Measurements from ENCODE around the gene ATP6V0B. TPM values are rescaled to one million over a fixed set of nuclear protein-coding genes. Genes with fewer than 3 reads are reported as not detected.

Gene ATP6V0B
- total and polyA plus RNA-seq, 3 donors from 2014 or later = 102 to 222 (median 173) TPM

DNA sequence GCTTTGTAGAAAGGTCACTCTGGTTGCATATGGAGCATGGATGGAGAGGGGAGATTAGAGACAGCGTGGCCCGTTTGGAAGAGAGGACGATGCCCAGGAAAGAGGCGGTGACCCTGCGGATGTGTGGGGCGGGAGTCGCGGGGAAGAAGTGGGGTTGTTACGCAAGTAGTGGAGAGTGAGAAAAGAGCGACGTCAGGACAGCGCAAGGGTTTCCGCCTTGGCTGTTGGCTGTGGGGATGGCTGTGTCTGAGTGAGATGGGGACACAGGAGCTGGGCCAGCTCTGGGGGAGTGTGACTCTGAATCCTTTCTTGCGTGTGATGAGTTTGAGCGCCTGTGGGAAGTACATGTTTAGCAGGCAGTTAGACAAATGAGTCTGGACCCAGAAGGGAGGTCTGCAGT is 8.0 kb downstream of the ATP6V0B start:
- no peak overlapping the region for H3K4me3 ChIP-seq
- H3K36me3 ChIP-seq (ENCODE audit: low read depth, missing control alignments) = no peaks in the 10 kb centered on the region
- no peak overlapping the region for H3K27ac ChIP-seq
- H3K4me1 ChIP-seq = peaks cover 19% of the 10 kb centered on the region
- no peaks in the 10 kb centered on the region for H3K27me3 ChIP-seq
- TF ChIP-seq POLR2A (IDR thresholded peaks at IDR 0.05) = no peak
- TF ChIP-seq, protein P1, sequence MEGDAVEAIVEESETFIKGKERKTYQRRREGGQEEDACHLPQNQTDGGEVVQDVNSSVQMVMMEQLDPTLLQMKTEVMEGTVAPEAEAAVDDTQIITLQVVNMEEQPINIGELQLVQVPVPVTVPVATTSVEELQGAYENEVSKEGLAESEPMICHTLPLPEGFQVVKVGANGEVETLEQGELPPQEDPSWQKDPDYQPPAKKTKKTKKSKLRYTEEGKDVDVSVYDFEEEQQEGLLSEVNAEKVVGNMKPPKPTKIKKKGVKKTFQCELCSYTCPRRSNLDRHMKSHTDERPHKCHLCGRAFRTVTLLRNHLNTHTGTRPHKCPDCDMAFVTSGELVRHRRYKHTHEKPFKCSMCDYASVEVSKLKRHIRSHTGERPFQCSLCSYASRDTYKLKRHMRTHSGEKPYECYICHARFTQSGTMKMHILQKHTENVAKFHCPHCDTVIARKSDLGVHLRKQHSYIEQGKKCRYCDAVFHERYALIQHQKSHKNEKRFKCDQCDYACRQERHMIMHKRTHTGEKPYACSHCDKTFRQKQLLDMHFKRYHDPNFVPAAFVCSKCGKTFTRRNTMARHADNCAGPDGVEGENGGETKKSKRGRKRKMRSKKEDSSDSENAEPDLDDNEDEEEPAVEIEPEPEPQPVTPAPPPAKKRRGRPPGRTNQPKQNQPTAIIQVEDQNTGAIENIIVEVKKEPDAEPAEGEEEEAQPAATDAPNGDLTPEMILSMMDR (IDR thresholded peaks at IDR 0.05) = no peak
- no peak for DNase-seq
- intact Hi-C loops (cut with DNase I; ENCODE audit: low total_unique reads) = no loop called here
- WGBS, 2 donors = 86 to 88% methylated on average over 15 of the region's 15 CpGs
- no peaks in the 10 kb centered on the region for H3K9me3 ChIP-seq

GRCh38 chr1:43983253-43983899 is 8.6 kb downstream of the ATP6V0B start:
- Histone ChIP-seq H3K9me3 (no peaks in the 10 kb centered on the region), H3K4me1 (peaks cover 14% of the 10 kb centered on the region), H3K27ac (no peak overlapping the region), H3K36me3 (ENCODE audit: low read depth, missing control alignments) (no peaks in the 10 kb centered on the region), H3K4me3 (no peak overlapping the region), H3K27me3 (no peaks in the 10 kb centered on the region)
- intact Hi-C loops (cut with DNase I; ENCODE audit: low total_unique reads) = no loop called here
- 82 to 86% methylated on average over 12 of the region's 12 CpGs for WGBS, 2 donors
- TF ChIP-seq POLR2A (IDR thresholded peaks at IDR 0.05) = no peak
- TF ChIP-seq, protein P1 (IDR thresholded peaks at IDR 0.05) = no peak
- no peak for DNase-seq

- intact Hi-C loops (cut with DNase I; ENCODE audit: low total_unique reads) = no loop called here
- peaks cover 6% of the 10 kb centered on the region for H3K4me1 ChIP-seq
- H3K27ac ChIP-seq = no peak overlapping the region
- H3K36me3 ChIP-seq (ENCODE audit: low read depth, missing control alignments) = no peaks in the 10 kb centered on the region
- TF ChIP-seq POLR2A (IDR thresholded peaks at IDR 0.05) = no peak
- TF ChIP-seq, protein P1 (IDR thresholded peaks at IDR 0.05) = no peak
- H3K27me3 ChIP-seq = no peaks in the 10 kb centered on the region
- WGBS, 2 donors = 96 to 98% methylated on average over 8 to 16 of the region's 16 CpGs
- H3K4me3 ChIP-seq = no peak overlapping the region
- H3K9me3 ChIP-seq = no peaks in the 10 kb centered on the region
- no peak for DNase-seq
These were observed 10.1 kb downstream of the ATP6V0B start for GRCh38 chr1:43984855-43985254.

DNA sequence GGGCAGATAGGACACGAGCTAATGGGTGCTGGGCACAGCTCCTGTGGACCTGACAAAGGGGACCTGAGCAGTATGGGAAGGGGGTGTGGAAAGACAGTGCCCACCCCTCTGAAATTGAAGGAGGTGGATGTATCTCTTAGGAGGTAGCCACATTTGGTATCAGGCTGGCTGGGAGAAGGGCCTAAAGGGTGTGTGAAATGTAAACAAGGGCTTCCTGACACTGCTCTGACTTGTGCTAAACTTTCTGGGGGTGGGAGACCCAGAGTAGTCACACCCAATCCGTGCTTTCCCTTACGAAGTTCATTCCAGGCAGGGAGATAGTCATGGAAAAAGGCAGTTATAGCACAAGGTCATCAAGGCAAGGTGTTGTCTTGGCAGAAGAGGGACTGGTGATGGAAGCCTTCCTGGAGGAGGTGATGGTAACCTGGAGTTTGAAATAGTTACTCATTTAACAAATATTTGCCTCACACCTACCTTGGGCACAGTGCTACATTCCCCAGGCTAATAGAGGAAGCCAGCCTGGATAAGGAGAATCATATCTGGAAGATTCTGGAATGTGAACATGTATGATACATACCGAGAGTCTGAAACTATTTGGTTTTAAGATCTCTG is 11.3 kb downstream of the ATP6V0B start:
- DNase-seq = no peak
- WGBS, 2 donors = 83 to 91% methylated on average over 4 of the region's 4 CpGs
- no peaks in the 10 kb centered on the region for H3K36me3 ChIP-seq (ENCODE audit: low read depth, missing control alignments)
- no peaks in the 10 kb centered on the region for H3K27me3 ChIP-seq
- no peak overlapping the region for H3K4me3 ChIP-seq
- intact Hi-C loops (cut with DNase I; ENCODE audit: low total_unique reads) = no loop called here
- H3K4me1 ChIP-seq = peaks cover 5% of the 10 kb centered on the region
- TF ChIP-seq, protein P1 (IDR thresholded peaks at IDR 0.05) = no peak
- no peak for TF ChIP-seq POLR2A (IDR thresholded peaks at IDR 0.05)
- no peak overlapping the region for H3K27ac ChIP-seq
- no peaks in the 10 kb centered on the region for H3K9me3 ChIP-seq

DNA sequence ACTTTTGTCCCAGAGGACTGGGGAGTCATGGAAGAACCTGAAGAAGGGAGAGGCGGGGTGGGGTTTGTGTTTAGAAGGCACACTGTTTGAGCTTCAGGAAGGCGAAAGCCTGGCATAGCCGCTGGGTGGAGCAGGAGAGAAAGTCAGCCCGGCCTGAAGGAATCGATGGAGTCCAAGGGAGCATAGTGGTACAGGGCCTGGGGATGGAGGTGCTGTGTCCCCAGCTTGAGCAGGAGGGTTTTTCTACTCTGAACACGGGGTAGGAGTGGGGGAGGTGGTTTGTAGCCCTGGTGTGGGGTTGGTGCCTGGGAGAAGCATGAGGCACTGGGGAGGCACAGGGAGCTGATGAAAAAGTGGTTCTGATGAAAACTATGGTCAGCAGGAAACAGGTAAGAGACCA is 12.0 kb downstream of the ATP6V0B start:
- Histone ChIP-seq H3K4me3 (no peak overlapping the region), H3K4me1 (peaks cover 5% of the 10 kb centered on the region), H3K27ac (no peak overlapping the region), H3K27me3 (no peaks in the 10 kb centered on the region), H3K9me3 (no peaks in the 10 kb centered on the region), H3K36me3 (ENCODE audit: low read depth, missing control alignments) (no peaks in the 10 kb centered on the region)
- WGBS, 2 donors = 76% methylated on average over 6 of the region's 6 CpGs
- DNase-seq = no peak
- intact Hi-C loops (cut with DNase I; ENCODE audit: low total_unique reads) = no loop called here
- TF ChIP-seq POLR2A (IDR thresholded peaks at IDR 0.05) = no peak
- TF ChIP-seq, protein P1 (IDR thresholded peaks at IDR 0.05) = no peak

Data from testis (tissue), 3 donors.